WTC11 (cell line): ENCODE measurements around the gene TREML2. TPM values are rescaled to one million over a fixed set of nuclear protein-coding genes. Genes with fewer than 3 reads are reported as not detected.

ENCODE experiments used
- ATAC-seq: fragments of 200-7000 bp; cut with Tn5 transposase; 2 replicates; pipeline ENCODE4 v1.10.0; 2021; ENCODE audit warnings: mild to moderate bottlenecking, moderate library complexity
- CTCF ChIA-PET: fragments of 300-600 bp; sonication (Branson Sonifier 250); formaldehyde crosslinking; loops from one replicate; lab custom pipeline; 2021; ENCODE audit warnings: antibody characterized with exemption; lab: Charles Lee
- POLR2A ChIA-PET: fragments of 350-600 bp; sonication (Branson Sonifier 250); formaldehyde crosslinking; loops from one replicate; lab custom pipeline; 2021; ENCODE audit warnings: antibody characterized with exemption; lab: Charles Lee
- DNase-seq: peaks from one replicate; pipeline ENCODE4 v3.0.0; 2021; ENCODE audit warnings: low spot score
- H3K27ac Mint-ChIP-seq: 2 replicates; pipeline ENCODE4 v1.8.0; 2021; ENCODE audit warnings: mixed read lengths
- H3K27me3 Mint-ChIP-seq: 2 replicates; pipeline ENCODE4 v1.8.0; 2021; ENCODE audit warnings: low read depth, mild to moderate bottlenecking, moderate library complexity, mixed read lengths
- H3K36me3 Mint-ChIP-seq: 2 replicates; pipeline ENCODE4 v1.8.0; 2021; ENCODE audit warnings: mixed read lengths
- H3K4me1 Mint-ChIP-seq: 2 replicates; pipeline ENCODE4 v1.8.0; 2022; ENCODE audit warnings: mixed read lengths
- H3K4me3 Mint-ChIP-seq: 2 replicates; pipeline ENCODE4 v1.8.0; 2021; ENCODE audit warnings: mild to moderate bottlenecking, moderate library complexity, mixed read lengths
- H3K9me3 Mint-ChIP-seq: 2 replicates; pipeline ENCODE4 v1.8.0; 2021; ENCODE audit warnings: mixed read lengths
- AFF4 ChIP-seq: sonication (generic); formaldehyde crosslinking; IDR thresholded peaks from 2 replicates; pipeline ENCODE4 v1.8.1; 2023; ENCODE audit warnings: mild to moderate bottlenecking, missing genetic modification reagents, borderline replicate concordance
- ATF3 ChIP-seq: sonication (generic); formaldehyde crosslinking; conservative IDR thresholded peaks from 2 replicates; pipeline ENCODE4 v1.8.1; 2022; ENCODE audit warnings: mild to moderate bottlenecking, missing genetic modification reagents
- CBFB ChIP-seq: sonication (generic); formaldehyde crosslinking; IDR thresholded peaks from 2 replicates; pipeline ENCODE4 v1.8.1; 2022; ENCODE audit warnings: mild to moderate bottlenecking, low read depth, missing genetic modification reagents
- CTCF ChIP-seq: fragments of 200-600 bp; IDR thresholded peaks from 2 replicates; pipeline ENCODE4 v1.8.0; 2022; ENCODE audit warnings: antibody characterized with exemption
- EMX1 ChIP-seq: fragments of 250-450 bp; sonication (Bioruptor Pico); IDR thresholded peaks from 2 replicates; pipeline ENCODE4 v1.8.0; 2021; ENCODE audit warnings: mild to moderate bottlenecking
- ESRRA ChIP-seq: sonication (generic); formaldehyde crosslinking; IDR thresholded peaks from 2 replicates; pipeline ENCODE4 v1.8.1; 2022; ENCODE audit warnings: mild to moderate bottlenecking, missing genetic modification reagents, borderline replicate concordance
- FOXK1 ChIP-seq: sonication (generic); formaldehyde crosslinking; IDR thresholded peaks from 2 replicates; pipeline ENCODE4 v1.8.0; 2022; ENCODE audit warnings: mild to moderate bottlenecking, moderate library complexity, missing genetic modification reagents
- GRHL2 ChIP-seq: fragments of 250-450 bp; sonication (Bioruptor Pico); IDR thresholded peaks from 2 replicates; pipeline ENCODE4 v1.8.0; 2022; ENCODE audit warnings: mild to moderate bottlenecking, moderate library complexity; ENCODE audit not compliant: insufficient replicate concordance, severe bottlenecking
- HMGXB4 ChIP-seq: sonication (generic); formaldehyde crosslinking; IDR thresholded peaks from 2 replicates; pipeline ENCODE4 v1.8.1; 2023; ENCODE audit warnings: mild to moderate bottlenecking, moderate library complexity, missing genetic modification reagents
- MLX ChIP-seq: sonication (generic); formaldehyde crosslinking; IDR thresholded peaks from 2 replicates; pipeline ENCODE4 v1.8.1; 2023; ENCODE audit warnings: mild to moderate bottlenecking, missing genetic modification reagents, moderate library complexity
- OVOL2 ChIP-seq: fragments of 250-450 bp; sonication (Bioruptor Pico); IDR thresholded peaks from 2 replicates; pipeline ENCODE4 v1.9.0; 2021; ENCODE audit warnings: mild to moderate bottlenecking, borderline replicate concordance
- SOX15 ChIP-seq: fragments of 250-450 bp; sonication (Bioruptor Pico); IDR thresholded peaks from 2 replicates; pipeline ENCODE4 v1.9.0; 2021; ENCODE audit warnings: mild to moderate bottlenecking
- TCF7 ChIP-seq: sonication (generic); formaldehyde crosslinking; IDR thresholded peaks from 2 replicates; pipeline ENCODE4 v1.8.0; 2022; ENCODE audit warnings: mild to moderate bottlenecking, low read depth, missing genetic modification reagents, moderate library complexity
- USF1 ChIP-seq: sonication (generic); formaldehyde crosslinking; IDR thresholded peaks from 2 replicates; pipeline ENCODE4 v1.8.0; 2022; ENCODE audit warnings: mild to moderate bottlenecking, missing genetic modification reagents
- ZNF263 ChIP-seq: sonication (generic); formaldehyde crosslinking; IDR thresholded peaks from 2 replicates; pipeline ENCODE4 v1.8.1; 2022; ENCODE audit warnings: low read depth, mild to moderate bottlenecking, moderate library complexity, missing genetic modification reagents
- total RNA-seq: library from RNA; stranded (reverse); gene quantifications from 3 replicates; pipeline ENCODE4 v1.2.3, GENCODE V29; 2021
- TF ChIP-seq, protein P1 (sequence below): fragments of 250-450 bp; sonication (Bioruptor Pico); IDR thresholded peaks from 2 replicates; pipeline ENCODE4 v2.1.2; 2022; ENCODE audit warnings: mild to moderate bottlenecking, moderate library complexity
- TF ChIP-seq, protein P2 (sequence below): sonication (generic); formaldehyde crosslinking; IDR thresholded peaks from 2 replicates; pipeline ENCODE4 v1.8.0; 2023; ENCODE audit warnings: mild to moderate bottlenecking, missing genetic modification reagents
- TF ChIP-seq, protein P3 (sequence below): sonication (generic); formaldehyde crosslinking; conservative IDR thresholded peaks from 2 replicates; pipeline ENCODE4 v1.8.1; 2023; ENCODE audit warnings: mild to moderate bottlenecking, low read depth, missing genetic modification reagents, moderate library complexity

TREML2 gene
- total RNA-seq, 1 experiment from 2014 or later = 0.15 TPM

DNA sequence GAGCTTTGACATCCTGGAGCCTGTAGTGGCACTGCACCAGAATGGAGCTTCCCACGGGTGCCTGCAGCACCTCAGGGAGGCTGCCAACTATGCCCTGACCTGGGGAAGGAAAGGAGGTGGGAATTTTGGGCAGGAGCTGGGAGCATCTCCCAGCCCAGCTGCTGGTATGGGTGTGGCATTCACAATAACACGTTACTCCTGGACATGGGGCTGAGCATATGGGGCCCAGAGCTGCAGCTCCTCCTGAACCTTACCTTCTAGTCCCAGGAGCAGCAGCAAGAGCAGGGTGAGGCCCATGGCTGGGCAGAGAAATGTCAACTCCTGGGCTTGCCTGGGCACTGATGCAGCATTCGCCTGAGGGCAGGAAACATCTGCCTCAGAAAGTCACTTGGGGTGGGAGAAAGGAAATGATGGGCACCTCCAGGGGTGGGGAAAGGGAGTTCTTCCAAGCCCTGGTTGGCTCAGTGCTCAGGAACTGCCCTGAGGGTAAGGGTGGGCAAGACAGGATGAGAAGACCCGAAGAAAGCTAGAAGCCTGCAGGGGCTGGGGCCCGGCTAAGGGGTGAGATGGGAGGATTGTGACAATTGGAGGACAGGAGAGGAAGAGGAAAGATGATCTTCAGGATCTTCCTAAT, 46.8 kb downstream of the TREML2 start, which contains the start of gene TREML1:
TREML1 (minus strand) TSS at position 356 of the 634 bp plus-strand sequence; CDS start at position 297, 59 bp downstream.
- ATAC-seq = no peak; the same call in 1 of the 2 replicates
- no peak within 1 kb of the TSS for H3K4me3 Mint-ChIP-seq
- H3K27ac Mint-ChIP-seq = no peak within 1 kb of the TSS
- H3K36me3 Mint-ChIP-seq = no peaks in the 10 kb centered on the region
- H3K4me1 Mint-ChIP-seq = peaks cover 11% of the 10 kb centered on the region
- peaks cover 11% of the 10 kb centered on the region for H3K27me3 Mint-ChIP-seq
- TF ChIP-seq ATF3 (CRISPR knock-in tag) = no peak
- TF ChIP-seq, protein P1, sequence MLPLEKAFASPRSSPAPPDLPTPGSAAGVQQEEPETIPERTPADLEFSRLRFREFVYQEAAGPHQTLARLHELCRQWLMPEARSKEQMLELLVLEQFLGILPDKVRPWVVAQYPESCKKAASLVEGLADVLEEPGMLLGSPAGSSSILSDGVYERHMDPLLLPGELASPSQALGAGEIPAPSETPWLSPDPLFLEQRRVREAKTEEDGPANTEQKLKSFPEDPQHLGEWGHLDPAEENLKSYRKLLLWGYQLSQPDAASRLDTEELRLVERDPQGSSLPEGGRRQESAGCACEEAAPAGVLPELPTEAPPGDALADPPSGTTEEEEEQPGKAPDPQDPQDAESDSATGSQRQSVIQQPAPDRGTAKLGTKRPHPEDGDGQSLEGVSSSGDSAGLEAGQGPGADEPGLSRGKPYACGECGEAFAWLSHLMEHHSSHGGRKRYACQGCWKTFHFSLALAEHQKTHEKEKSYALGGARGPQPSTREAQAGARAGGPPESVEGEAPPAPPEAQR = no peak
- TF ChIP-seq USF1 = no peak
- no peak for TF ChIP-seq HMGXB4 (CRISPR knock-in tag)
- no peak for TF ChIP-seq FOXK1 (CRISPR knock-in tag)
- TF ChIP-seq, protein P2, sequence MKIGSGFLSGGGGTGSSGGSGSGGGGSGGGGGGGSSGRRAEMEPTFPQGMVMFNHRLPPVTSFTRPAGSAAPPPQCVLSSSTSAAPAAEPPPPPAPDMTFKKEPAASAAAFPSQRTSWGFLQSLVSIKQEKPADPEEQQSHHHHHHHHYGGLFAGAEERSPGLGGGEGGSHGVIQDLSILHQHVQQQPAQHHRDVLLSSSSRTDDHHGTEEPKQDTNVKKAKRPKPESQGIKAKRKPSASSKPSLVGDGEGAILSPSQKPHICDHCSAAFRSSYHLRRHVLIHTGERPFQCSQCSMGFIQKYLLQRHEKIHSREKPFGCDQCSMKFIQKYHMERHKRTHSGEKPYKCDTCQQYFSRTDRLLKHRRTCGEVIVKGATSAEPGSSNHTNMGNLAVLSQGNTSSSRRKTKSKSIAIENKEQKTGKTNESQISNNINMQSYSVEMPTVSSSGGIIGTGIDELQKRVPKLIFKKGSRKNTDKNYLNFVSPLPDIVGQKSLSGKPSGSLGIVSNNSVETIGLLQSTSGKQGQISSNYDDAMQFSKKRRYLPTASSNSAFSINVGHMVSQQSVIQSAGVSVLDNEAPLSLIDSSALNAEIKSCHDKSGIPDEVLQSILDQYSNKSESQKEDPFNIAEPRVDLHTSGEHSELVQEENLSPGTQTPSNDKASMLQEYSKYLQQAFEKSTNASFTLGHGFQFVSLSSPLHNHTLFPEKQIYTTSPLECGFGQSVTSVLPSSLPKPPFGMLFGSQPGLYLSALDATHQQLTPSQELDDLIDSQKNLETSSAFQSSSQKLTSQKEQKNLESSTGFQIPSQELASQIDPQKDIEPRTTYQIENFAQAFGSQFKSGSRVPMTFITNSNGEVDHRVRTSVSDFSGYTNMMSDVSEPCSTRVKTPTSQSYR (CRISPR knock-in tag) = no peak
- TF ChIP-seq MLX (CRISPR knock-in tag) = no peak
- TF ChIP-seq AFF4 (CRISPR knock-in tag) = no peak
- TF ChIP-seq ZNF263 (CRISPR knock-in tag) = no peak
- TF ChIP-seq CBFB (CRISPR knock-in tag) = no peak
- TF ChIP-seq EMX1 = no peak
- TF ChIP-seq GRHL2 (CRISPR knock-in tag) = no peak
- no peak for TF ChIP-seq SOX15 (CRISPR knock-in tag)
- no peak for TF ChIP-seq CTCF
- TF ChIP-seq TCF7 (CRISPR knock-in tag) = no peak
- no peak for TF ChIP-seq OVOL2 (CRISPR knock-in tag)
- TF ChIP-seq, protein P3, sequence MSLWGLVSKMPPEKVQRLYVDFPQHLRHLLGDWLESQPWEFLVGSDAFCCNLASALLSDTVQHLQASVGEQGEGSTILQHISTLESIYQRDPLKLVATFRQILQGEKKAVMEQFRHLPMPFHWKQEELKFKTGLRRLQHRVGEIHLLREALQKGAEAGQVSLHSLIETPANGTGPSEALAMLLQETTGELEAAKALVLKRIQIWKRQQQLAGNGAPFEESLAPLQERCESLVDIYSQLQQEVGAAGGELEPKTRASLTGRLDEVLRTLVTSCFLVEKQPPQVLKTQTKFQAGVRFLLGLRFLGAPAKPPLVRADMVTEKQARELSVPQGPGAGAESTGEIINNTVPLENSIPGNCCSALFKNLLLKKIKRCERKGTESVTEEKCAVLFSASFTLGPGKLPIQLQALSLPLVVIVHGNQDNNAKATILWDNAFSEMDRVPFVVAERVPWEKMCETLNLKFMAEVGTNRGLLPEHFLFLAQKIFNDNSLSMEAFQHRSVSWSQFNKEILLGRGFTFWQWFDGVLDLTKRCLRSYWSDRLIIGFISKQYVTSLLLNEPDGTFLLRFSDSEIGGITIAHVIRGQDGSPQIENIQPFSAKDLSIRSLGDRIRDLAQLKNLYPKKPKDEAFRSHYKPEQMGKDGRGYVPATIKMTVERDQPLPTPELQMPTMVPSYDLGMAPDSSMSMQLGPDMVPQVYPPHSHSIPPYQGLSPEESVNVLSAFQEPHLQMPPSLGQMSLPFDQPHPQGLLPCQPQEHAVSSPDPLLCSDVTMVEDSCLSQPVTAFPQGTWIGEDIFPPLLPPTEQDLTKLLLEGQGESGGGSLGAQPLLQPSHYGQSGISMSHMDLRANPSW (CRISPR knock-in tag) = no peak
- no peak for TF ChIP-seq ESRRA (CRISPR knock-in tag)
- TF ChIP-seq, all 79 proteins: peak for 0
- DNase-seq = no peak
- CTCF ChIA-PET = interaction anchor here (0.9 to 1.5 kb wide), 4 partner anchors 28 to 125 kb away, joined by 3 to 7 read pairs (median 6); no protein-coding TSS in a partner anchor
- POLR2A ChIA-PET = interaction anchor here (0.7 kb wide), 1 partner anchor 55 kb away, joined by 3 read pairs; no protein-coding TSS in a partner anchor
- H3K9me3 Mint-ChIP-seq = no peaks in the 10 kb centered on the region
